Activated CD8-positive, alpha-beta memory T cell treated with anti-CD3 and anti-CD28 coated beads, Interleukin-2, amount 50 U/mL, for 4 hours (primary cell): ENCODE data around the gene NFATC3.

Source experiments
- DNase-seq: peaks from one replicate; pipeline ENCODE4 v3.0.0-alpha.2; 2020

Gene NFATC3

DNA sequence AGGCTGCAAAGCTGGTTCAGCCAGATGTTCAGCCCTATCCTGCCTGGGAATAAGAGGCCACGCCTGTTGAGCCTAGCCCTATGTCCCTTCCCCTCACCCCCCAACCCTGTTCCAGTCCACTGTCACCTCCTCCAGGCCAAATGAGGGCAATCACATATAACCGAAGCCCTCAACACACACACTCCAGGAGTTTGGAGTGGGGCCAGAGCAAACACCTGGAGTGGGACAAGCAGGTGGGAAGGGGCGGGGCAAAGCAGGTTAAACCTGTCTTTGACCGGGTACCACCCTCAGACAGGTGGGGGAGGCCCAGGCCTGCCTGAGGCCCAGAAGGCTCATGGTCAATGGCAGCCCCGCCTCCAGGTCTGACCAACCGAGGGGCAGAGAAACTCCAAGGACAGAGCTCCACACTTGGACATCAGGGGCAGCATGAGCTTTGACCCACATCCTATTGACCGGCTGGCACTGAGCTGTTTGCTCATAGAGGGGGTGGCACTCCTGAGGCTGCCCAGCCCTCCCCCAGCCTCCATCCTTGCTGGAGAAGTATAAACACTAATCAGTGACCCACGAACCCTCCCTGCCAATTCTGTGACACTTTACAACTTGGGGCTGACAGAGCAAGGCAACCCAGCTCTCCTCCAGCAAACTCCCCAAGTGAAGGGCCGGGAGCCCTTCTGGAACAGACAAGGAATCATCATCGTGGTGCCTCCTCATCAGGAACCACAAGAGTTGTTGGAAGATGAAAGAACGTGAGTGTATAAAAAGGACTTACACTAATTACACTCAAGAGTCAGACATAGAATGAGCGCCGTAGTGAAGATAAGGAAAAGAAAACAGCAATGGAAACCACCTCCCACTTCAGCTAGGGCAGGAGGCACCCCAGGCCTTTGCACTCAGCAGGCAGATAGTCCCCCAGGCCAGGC, 149.3 kb downstream of the NFATC3 start:
- no peak for DNase-seq

DNA sequence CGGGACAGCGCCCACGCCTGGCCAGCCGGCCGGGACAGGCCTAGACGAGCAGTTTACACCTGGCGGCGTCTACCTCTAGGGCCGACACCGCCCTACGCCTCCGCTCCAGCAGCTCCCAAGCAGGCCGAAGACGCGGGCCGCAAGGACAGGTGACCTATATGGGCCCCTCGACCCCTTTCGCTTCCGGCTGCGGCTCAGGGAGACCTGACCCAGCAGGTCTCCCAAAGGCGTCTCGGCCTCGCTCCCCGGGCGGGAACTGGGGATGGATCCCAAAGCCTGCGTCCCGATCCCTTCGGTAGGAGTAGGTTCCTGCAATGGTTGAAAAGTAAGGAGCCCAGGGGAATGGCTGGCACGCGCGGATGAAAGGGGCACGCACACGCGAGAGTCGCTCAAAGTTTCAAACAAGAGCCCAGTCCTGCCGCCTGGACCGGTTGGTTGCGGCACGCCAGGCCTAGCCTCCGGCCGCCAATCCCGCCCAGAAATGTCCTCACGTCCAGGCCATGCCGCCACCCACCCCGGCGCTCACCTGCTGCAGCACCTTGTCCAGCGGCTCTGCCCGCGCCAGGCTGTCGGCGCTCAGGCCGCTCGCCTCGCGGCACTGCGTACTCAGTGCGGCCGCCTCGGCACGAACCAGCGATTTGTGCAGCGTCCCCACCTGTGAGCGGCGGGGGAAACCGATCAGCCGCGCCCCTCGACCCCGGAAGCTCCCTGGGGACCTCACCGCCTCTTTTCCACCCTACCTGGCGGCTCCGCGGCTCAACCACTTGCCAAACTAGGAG, 150.1 kb downstream of the NFATC3 start:
- no peak for DNase-seq

DNA sequence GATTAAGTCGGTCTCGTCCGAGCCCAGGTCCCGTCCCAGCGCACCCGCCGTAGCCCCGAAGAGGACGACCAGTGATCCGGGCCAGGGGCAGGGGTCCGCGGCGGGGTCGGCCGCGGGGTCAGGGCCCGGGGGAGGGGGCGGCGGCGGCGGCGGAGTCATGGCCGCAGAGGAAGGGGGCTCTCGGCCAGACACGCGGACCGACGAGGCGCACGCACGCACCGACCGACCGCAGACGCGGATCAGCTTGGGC, 150.6 kb downstream of the NFATC3 start, which contains the start of gene ESRP2:
Gene ESRP2 (minus strand): TSS at position 241 of the 250 bp plus-strand sequence. CDS start 82 bp downstream, at position 159.
- DNase-seq = no peak

DNA sequence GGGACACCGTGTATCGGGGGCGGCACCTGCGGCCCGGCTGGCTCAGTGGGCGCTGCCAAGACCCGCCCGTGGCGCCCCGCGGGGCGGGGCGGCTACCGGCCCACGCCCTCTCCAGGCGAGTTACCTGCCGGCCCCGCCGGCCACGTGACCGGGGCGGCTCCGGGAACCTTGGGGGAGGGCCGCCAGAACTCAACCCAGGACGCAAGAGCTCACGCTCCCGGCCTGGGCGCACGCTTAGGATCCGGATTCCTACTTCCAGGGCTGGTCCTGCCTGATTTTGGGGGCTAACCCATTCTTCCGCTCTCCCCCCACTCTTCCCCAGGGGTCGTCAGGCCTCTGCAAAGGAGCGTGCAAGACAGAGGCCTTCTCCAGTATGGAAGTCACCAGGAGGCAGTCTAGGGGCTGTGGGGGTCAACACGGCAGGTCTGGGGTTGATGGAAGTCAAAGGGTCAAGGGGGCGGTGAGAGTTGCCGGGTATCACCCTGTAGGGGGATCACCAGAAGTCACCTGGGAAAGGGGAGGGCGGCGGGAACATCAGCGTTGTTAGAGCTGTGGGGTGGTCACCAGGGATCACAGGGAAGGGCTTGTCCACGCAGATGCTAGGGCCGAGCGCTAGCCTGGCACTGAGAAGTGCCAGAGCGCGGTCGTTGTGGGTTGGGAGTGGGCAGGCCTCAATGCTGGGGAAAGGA, 151.1 kb downstream of the NFATC3 start:
- peak; percentile 45 for DNase-seq

DNA sequence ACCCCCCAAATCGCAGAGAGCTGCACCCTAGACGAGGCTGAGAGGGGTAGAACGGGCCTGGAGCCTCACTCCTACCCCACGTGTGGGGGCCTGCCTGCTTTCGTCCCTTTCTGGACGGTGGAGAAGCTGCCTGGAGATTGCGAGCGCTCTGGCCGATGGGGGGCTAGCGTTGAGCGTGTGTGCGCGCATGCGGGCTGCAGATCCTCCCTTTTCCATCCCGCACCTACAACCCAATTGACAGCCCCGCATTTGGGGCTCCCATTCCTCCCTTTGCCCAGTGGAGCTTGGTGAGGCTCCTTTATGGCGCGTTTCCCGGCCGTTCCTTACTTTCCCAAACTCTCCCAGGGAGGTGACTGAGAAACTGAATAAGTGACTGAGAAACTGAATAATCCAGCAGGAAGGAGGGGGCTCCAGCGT, 151.7 kb downstream of the NFATC3 start:
- DNase-seq = no peak

DNA sequence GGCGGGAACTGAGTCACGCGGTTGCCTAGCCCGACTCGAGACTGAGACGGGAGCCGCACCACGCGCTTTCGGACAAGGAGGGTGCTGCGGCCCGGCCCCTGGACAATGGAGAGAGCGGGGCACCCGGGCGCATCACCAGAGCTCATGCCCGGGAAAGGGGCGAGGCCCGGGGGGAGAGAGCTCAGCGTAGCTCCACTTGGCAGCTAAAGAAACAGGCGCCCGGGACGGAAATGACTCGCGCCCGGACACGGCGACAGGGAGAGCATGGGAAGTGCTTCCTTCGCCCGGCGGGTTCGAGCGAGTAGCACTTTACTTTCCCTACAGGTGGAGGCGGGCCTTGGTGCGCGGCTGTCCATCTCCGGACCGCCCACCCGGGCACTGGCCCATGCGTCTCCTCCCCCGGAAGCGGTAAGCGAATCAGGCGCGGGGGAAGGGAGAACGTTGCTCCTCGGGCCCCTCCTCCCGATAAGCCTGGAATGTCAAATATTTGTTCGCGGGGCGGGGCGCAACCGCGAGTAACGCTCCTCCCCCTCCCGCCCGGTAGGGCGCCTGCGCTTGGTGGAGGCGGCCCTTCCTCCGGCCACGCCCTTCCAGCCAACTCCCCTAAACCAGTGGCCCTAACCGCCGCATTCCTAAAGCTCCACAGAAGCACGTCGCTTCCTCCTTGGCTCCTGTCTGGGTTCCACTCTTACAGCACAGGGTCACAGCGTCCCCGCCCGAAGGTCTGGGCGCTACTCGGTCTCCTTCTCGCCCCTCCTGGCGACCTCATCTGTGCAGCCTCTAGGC, 152.3 kb downstream of the NFATC3 start:
- DNase-seq = peak; percentile 91

DNA sequence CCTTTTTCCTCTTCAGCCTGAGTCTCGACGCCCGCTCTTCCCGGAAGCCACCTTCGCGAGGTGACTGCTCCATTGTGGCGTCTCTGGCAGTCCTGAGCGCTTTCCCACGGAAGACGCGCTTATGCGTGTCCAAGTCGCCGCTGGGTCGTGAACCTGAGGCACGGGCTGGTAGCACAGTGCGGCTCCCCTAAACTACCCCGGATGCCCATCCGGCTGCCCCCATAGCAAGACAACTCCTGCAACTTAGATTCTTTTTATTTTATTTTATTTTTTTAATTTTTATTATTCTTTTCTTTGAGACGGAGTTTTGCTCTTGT, 152.8 kb downstream of the NFATC3 start:
- no peak for DNase-seq

DNA sequence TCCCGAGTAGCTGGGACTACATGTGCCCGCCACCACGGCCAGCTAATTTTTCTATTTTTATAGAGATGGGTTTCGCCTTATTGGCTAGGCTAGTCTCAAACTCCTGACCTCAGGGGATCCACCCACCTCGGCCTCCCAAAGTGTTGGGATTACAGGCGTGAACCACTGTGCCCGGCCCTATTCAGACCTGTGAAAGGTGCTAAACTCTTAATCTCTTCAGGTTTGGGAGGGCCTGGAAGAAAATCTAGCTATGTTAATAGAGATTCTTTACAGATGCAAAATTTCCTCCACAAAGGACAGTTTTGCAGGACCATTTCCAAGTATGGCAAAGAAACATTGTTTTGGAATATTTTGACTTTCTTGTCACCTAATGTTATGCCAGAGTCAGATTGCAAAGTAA, 156.9 kb downstream of the NFATC3 start:
- DNase-seq = no peak

DNA sequence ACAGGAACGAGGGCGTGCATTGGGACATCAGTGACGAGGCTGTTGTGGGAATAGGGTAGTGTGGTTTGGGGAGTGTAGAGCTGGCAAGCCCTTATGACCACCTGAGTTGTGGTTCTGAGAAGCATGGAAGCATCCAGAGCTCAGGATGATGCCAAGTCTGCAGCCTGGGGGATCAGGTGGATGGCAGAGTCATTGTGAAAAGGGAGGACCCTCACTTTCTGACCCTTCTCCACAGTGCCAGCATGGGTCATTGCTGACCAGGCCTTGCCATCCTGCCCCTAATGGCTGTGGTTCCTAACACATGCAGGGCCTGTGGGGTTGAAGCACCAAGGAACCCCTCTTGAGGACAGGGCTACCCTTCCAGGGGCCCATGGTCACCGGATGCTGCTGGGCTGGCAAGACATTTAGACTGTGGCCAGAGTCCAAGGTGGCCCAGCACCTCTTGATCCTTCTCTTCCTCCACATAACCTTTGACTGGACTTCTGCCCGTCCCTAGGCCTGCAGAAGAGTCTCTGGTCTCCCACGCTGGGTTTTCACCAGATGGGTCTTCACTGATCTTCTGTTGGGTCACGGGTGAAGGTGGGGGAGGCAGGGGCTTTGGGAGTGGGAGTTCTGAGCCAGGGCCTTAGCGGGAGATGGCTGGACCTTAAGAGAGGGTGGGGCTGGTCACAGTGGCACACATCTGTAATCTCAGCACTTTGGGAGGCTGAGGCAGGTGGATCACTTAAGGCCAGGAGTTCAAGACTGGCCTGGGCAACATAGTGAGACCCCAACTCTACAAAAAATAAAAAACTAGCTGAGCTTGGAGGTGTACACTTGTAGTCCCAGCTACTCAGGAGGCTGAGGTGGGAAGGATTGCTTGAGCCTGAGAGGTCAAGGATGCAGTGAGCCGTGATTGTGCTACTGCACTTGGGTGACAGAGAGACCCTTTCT, 158.0 kb downstream of the NFATC3 start:
- DNase-seq = no peak

DNA sequence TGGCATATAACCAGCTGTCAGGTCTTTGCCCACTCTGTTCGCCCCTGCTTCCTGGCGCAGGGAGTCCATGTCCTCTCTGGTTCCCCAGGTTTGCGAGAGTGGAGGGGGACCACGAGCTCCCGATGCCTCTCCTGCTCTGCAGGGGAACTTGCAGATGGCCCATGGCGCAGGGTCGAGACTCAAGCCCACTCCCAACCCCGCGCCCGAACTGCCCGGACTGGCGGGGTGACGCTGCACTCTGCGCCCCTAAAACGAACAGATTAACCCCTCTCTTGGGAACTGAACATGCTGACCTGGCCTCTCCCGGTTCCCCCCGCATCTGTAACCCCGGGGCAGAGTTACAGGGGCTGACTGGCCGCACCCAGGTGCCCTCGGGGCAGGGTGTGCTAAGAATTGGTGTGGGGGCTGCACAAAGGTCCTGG, 159.3 kb downstream of the NFATC3 start:
- no peak for DNase-seq

DNA sequence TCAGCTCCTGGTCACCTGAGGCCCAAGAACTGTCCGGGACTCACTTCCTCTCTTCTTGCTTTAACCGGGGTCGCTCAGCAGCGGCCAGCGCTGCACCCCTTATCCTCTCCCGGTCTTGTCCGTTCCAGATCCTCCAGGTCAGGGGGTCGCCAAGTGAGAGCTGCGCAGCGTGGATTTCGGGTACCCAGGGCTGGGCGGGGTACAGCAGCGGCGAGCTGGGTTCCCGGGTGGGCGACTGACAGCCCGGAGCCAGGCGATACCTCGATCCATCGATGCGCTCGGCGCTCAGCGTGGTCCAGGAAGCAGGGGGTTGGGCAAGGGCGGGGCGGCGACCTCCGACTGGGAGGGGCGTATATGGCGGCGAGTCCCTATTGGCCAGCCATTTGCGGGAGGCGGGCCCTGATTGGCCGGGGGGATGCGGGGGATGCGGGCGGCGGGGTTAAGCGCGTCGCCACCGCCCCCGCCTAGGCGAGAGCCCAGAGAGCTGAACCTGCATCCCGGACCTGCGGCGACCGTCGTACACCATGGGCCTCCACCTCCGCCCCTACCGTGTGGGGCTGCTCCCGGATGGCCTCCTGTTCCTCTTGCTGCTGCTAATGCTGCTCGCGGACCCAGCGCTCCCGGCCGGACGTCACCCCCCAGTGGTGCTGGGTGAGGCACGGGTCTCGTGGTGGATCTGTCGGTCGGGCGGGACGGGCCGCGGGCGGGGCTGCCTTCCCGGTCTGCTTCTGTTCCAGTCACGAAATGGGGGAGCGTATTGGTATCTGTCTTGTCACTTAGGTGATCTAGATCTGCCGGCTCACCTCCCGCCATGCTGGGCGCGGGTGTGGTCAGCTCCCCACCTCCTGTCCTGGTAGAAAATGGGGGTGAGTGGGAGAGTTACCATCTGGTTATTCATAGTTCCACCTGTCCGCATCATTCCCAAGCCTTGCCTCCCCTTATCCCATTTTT, 160.0 kb downstream of the NFATC3 start, which contains the start of gene PLA2G15:
Gene PLA2G15 (plus strand): TSS at position 471 of the 951 bp plus-strand sequence. CDS start 54 bp downstream, at position 525.
- DNase-seq = peak; percentile 98

DNA sequence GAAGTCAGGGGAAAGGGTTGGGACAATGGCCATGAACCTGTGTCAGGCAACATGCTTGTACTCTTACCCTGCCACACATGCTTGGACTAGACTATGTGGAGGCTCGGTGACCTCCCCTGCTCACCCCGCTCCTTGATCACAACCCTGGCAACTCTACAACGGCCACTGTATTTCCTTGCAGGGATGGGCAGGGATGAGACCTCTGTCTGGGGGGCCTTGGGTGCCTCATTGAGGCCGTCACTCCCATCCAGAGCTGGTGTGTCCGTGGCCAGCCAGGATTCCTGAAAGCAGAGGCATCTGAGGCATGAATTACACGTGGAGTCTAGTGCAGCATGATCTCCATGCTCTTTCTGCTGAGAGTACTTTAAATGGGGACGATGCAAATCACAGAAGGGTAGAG, 161.0 kb downstream of the NFATC3 start:
- DNase-seq = no peak

DNA sequence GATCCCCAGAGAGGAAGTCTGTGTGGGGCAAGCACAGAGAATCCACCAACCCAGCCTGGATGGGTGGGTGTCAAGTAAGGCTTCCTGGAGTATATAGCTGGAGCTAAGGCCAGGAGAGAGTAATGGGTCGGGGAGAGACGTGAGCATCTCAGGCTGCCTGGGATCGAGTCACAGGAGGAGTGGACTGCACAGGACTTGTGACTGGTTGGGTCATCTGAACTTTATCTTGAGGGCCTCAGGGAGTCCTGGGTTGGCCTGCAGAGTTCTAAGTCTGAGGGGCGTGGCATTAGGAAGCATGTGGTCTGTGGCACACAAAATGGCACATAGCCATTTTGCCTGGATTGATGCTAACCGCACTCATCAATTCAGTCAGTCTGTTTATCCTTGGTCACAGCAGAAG, 161.5 kb downstream of the NFATC3 start:
- DNase-seq = no peak

DNA sequence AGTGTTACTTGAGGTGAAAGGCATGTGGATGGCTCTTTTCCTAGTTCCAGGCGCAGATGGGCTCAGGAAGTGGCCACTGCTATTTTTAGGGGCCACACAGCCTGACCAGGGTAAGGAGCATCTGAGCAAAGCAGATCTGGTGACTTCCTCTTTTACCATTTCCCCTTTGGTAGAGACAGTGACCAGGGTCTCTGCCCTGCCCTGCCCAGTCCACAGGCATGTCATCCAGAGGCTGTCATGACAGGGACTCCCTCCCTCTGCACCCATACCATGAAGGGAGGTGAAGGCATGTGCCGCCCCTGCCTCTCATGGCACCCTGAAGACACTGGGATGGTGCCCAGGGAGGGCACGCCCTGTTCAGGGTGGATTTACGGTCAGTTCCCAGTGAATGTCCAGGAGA, 162.2 kb downstream of the NFATC3 start:
- no peak for DNase-seq

DNA sequence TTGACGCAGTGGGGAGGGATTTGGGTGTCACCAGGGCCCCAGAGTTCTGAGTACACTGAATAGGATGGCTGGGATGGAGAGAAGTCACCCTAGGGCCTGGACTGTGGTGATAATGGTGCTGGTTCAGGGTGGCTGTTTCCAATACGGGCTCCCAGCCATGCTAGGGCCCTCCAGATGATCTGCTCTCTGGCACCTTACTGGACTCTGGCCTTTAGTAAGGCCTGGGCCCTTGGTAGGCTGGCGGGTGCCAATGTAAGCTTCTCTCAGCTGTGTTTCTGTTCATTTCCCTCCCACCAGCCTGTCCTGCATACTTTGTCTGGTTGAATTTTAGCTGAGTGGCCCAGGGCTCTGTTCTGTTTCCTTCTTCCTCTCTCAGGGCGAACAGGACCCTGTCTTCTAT, 162.8 kb downstream of the NFATC3 start:
- no peak for DNase-seq

DNA sequence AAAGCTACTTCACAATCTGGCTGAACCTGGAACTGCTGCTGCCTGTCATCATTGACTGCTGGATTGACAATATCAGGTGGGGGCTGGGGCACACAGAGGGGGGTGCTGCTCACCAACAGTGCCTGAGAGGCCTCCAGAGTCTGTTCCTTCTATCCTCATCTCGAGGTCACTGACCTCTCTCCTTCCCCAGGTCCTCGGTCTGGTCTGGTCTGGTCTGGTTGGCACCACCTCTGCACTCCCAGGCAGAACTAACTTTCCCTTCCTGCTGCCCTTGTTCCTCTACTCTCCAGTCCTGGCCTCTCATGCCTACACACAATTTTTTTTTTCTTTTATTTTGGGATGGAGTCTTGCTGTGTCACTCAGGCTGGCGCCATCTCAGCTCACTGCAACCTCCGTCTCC, 164.2 kb downstream of the NFATC3 start:
- DNase-seq = no peak

DNA sequence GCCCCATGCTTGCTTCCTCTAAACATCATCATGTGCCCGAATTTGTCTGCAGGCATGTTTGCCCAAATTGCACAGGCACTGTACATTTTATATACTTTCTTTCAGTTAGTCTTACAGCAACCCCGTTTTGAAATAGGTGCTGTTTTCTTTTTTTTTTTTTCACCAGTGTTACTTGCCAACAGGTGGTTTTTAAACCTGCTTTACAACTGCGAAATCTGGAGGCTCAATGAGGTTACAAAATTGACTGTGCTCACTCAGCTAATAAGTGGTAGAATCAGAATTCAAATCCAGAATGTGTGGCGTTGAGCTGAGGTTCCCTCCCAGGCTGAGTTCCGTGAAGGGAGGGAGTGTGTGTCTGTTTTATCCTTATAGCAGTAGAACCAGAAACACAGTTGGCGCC, 165.8 kb downstream of the NFATC3 start:
- DNase-seq = no peak

DNA sequence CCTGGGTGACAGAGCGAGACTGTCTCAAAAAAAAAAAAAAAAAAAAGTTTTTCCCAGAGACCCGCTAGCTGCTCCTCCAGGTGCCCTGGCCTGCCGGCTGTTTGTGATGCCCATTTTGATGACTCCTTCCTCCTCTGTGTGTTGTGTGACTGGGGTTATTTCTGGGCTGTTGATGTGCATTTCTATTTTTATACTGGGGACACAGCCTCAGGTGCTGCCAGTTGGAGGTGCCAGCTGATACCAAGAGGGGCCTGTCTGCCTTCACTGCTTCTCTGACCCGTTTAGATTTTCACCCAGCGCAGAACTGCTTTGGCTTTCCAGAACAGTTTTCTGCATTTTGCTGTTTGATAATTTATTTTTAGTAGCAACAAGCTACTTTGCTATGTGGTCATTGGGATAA, 166.7 kb downstream of the NFATC3 start:
- DNase-seq = no peak

DNA sequence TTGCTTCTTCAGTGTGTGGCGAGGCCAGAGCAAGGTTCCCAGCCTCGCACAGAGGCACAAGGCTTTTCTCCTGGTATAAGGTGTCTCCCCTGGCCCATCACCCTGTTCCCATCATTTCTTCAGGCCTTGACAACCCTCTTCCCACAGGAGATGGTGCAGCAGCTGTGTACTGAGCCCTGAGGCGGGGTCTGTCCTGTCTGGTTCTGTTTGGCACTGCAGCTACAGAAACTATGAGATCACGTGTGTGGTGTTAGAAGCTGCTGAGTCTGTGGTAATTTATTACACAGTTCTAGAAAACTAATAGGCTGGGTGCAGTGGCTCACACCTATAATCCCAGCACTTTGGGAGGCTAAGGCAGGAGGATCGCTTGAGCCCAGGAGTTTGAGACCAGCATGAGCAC, 167.2 kb downstream of the NFATC3 start:
- no peak for DNase-seq

DNA sequence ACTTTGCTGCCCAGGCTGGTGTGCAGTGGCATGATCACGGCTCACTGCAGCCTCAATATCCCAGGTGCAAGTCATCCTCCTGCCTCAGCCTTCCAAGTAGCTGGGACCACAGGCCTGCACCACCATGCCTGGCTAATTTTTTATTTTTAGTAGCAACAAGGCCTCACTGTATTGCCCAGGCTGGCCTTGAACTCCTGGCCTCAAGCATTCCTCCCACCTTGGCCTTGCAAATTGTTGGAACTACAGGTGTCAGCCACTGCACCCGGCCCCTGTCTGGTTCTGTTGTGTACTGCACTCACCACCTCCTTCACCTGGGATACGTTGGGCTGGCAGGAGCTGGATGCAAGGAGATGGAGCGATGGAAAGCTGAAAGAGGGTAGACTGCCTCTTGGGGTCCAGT, 168.6 kb downstream of the NFATC3 start:
- no peak for DNase-seq

DNA sequence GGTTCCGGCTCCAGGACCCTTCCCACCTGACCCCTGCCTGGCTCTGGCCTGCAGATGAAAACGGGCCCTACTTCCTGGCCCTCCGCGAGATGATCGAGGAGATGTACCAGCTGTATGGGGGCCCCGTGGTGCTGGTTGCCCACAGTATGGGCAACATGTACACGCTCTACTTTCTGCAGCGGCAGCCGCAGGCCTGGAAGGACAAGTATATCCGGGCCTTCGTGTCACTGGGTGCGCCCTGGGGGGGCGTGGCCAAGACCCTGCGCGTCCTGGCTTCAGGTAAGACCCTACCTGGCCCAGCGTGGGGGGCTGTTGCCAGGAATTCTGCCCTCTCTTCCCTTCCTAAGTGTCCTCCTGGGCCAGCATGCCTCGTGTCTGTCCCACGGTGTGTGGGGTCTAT, 170.5 kb downstream of the NFATC3 start:
- no peak for DNase-seq
